GM23338 (cell line): ENCODE measurements around the gene ACYP2. TPM values are rescaled to one million over a fixed set of nuclear protein-coding genes. Genes with fewer than 3 reads are reported as not detected.

Experiments
- ATAC-seq: fragments of 200-7000 bp; cut with Tn5 transposase; 3 replicates; pipeline ENCODE4 v1.9.1; 2020
- DNase-seq: peaks from one replicate; pipeline ENCODE4 v3.0.0-alpha.2; 2015; ENCODE audit warnings: low spot score
- H2AFZ ChIP-seq: fragments of 200-600 bp; sonication (generic); 2 replicates; pipeline ENCODE4 v1.8.0; 2016; ENCODE audit warnings: antibody characterized with exemption, mild to moderate bottlenecking, moderate library complexity
- H3F3A ChIP-seq: fragments of 200-600 bp; sonication (generic); replicated peaks from 2 replicates; pipeline ENCODE4 v1.8.0; 2017; ENCODE audit warnings: antibody characterized with exemption, mixed run types, low read depth
- H3K27ac ChIP-seq: fragments of 200-600 bp; sonication (generic); 2 replicates; pipeline ENCODE4 v1.6.1; 2016; ENCODE audit warnings: low read depth
- H3K27me3 ChIP-seq: fragments of 200-600 bp; sonication (generic); 2 replicates; pipeline ENCODE4 v1.8.0; 2016; ENCODE audit warnings: mild to moderate bottlenecking, mixed run types, moderate library complexity; ENCODE audit not compliant: insufficient read depth
- H3K36me3 ChIP-seq: fragments of 200-600 bp; sonication (generic); 2 replicates; pipeline ENCODE4 v1.8.0; 2016; ENCODE audit warnings: mild to moderate bottlenecking; ENCODE audit not compliant: insufficient read depth
- H3K4me1 ChIP-seq: fragments of 200-600 bp; sonication (generic); 2 replicates; pipeline ENCODE4 v1.8.0; 2016; ENCODE audit warnings: mild to moderate bottlenecking, moderate library complexity; ENCODE audit not compliant: insufficient read depth
- H3K4me2 ChIP-seq: fragments of 200-600 bp; sonication (generic); 2 replicates; pipeline ENCODE4 v1.7.1; 2017; ENCODE audit warnings: mixed run types
- H3K4me3 ChIP-seq: fragments of 200-600 bp; sonication (generic); 2 replicates; pipeline ENCODE4 v1.6.1; 2016; ENCODE audit warnings: mixed run types
- H3K79me2 ChIP-seq: fragments of 200-600 bp; sonication (generic); replicated peaks from 2 replicates; pipeline ENCODE4 v1.8.0; 2017; ENCODE audit warnings: mild to moderate bottlenecking; ENCODE audit not compliant: insufficient read depth
- H3K9me2 ChIP-seq: fragments of 200-600 bp; sonication (generic); 2 replicates; pipeline ENCODE4 v1.8.0; 2017; ENCODE audit not compliant: insufficient read depth
- H4K20me1 ChIP-seq: fragments of 200-600 bp; sonication (generic); replicated peaks from 2 replicates; pipeline ENCODE4 v1.8.0; 2017; ENCODE audit warnings: mild to moderate bottlenecking; ENCODE audit not compliant: insufficient read depth
- H3K27ac Mint-ChIP-seq: 2 replicates; pipeline ENCODE4 v1.8.0; 2020; ENCODE audit warnings: inconsistent platforms, mild to moderate bottlenecking, moderate library complexity, mixed read lengths
- H3K27me3 Mint-ChIP-seq: 3 replicates; pipeline ENCODE4 v1.8.0; 2022; ENCODE audit warnings: low read depth, mild to moderate bottlenecking, moderate library complexity, mixed read lengths, inconsistent platforms; ENCODE audit not compliant: insufficient read depth, poor library complexity
- H3K36me3 Mint-ChIP-seq: 3 replicates; pipeline ENCODE4 v1.8.0; 2021; ENCODE audit warnings: low read depth, mild to moderate bottlenecking, inconsistent platforms, moderate library complexity, mixed read lengths
- H3K4me1 Mint-ChIP-seq: 3 replicates; pipeline ENCODE4 v1.8.0; 2020; ENCODE audit warnings: mild to moderate bottlenecking, inconsistent platforms, mixed read lengths
- H3K4me3 Mint-ChIP-seq: 3 replicates; pipeline ENCODE4 v1.8.0; 2021; ENCODE audit warnings: moderate library complexity, mild to moderate bottlenecking, inconsistent platforms, mixed read lengths
- H3K9me3 Mint-ChIP-seq: 3 replicates; pipeline ENCODE4 v1.8.0; 2020; ENCODE audit warnings: moderate library complexity, mild to moderate bottlenecking, inconsistent platforms, mixed read lengths
- ETS1 ChIP-seq: IDR thresholded peaks from 2 replicates; pipeline ENCODE4 v1.6.1; 2016; ENCODE audit warnings: antibody characterized with exemption
- JUNB ChIP-seq: IDR thresholded peaks from one replicate; pipeline ENCODE4 v1.6.1; 2016; ENCODE audit warnings: antibody characterized with exemption; ENCODE audit not compliant: unreplicated experiment
- POLR2AphosphoS5 ChIP-seq: IDR thresholded peaks from 2 replicates; pipeline ENCODE4 v1.6.1; 2016; ENCODE audit warnings: antibody characterized with exemption, low read depth
- STAT1 ChIP-seq: IDR thresholded peaks from one replicate; pipeline ENCODE4 v1.6.1; 2016; ENCODE audit warnings: antibody characterized with exemption; ENCODE audit not compliant: unreplicated experiment
- ZNF114 ChIP-seq: fragments of 250-450 bp; sonication (Bioruptor Pico); IDR thresholded peaks from 2 replicates; pipeline ENCODE4 v1.5.0; 2020; ENCODE audit warnings: mild to moderate bottlenecking, moderate library complexity
- polyA plus RNA-seq: library from polyadenylated mRNA; unstranded; fragments of >200 nt; fragmentation: Nextera tagmentation; extraction: Ambion mirVana; gene quantifications from 2 replicates; pipeline ENCODE4 v1.2.1, GENCODE V29; 2016
- total RNA-seq: library from RNA; depleted of rRNA; stranded (reverse); fragments of >200 nt; shearing (Covaris generic); gene quantifications from 2 replicates; pipeline ENCODE4 v1.2.3, GENCODE V29; 2014
- TF ChIP-seq, protein P1 (sequence below): fragments of 250-450 bp; sonication (Bioruptor Pico); IDR thresholded peaks from 2 replicates; pipeline ENCODE4 v1.5.0; 2020; ENCODE audit warnings: mild to moderate bottlenecking, moderate library complexity

The ACYP2 gene
- total and polyA plus RNA-seq, 2 experiments from 2014 or later: 2.3 to 15.5 TPM

- TF ChIP-seq, protein P1, sequence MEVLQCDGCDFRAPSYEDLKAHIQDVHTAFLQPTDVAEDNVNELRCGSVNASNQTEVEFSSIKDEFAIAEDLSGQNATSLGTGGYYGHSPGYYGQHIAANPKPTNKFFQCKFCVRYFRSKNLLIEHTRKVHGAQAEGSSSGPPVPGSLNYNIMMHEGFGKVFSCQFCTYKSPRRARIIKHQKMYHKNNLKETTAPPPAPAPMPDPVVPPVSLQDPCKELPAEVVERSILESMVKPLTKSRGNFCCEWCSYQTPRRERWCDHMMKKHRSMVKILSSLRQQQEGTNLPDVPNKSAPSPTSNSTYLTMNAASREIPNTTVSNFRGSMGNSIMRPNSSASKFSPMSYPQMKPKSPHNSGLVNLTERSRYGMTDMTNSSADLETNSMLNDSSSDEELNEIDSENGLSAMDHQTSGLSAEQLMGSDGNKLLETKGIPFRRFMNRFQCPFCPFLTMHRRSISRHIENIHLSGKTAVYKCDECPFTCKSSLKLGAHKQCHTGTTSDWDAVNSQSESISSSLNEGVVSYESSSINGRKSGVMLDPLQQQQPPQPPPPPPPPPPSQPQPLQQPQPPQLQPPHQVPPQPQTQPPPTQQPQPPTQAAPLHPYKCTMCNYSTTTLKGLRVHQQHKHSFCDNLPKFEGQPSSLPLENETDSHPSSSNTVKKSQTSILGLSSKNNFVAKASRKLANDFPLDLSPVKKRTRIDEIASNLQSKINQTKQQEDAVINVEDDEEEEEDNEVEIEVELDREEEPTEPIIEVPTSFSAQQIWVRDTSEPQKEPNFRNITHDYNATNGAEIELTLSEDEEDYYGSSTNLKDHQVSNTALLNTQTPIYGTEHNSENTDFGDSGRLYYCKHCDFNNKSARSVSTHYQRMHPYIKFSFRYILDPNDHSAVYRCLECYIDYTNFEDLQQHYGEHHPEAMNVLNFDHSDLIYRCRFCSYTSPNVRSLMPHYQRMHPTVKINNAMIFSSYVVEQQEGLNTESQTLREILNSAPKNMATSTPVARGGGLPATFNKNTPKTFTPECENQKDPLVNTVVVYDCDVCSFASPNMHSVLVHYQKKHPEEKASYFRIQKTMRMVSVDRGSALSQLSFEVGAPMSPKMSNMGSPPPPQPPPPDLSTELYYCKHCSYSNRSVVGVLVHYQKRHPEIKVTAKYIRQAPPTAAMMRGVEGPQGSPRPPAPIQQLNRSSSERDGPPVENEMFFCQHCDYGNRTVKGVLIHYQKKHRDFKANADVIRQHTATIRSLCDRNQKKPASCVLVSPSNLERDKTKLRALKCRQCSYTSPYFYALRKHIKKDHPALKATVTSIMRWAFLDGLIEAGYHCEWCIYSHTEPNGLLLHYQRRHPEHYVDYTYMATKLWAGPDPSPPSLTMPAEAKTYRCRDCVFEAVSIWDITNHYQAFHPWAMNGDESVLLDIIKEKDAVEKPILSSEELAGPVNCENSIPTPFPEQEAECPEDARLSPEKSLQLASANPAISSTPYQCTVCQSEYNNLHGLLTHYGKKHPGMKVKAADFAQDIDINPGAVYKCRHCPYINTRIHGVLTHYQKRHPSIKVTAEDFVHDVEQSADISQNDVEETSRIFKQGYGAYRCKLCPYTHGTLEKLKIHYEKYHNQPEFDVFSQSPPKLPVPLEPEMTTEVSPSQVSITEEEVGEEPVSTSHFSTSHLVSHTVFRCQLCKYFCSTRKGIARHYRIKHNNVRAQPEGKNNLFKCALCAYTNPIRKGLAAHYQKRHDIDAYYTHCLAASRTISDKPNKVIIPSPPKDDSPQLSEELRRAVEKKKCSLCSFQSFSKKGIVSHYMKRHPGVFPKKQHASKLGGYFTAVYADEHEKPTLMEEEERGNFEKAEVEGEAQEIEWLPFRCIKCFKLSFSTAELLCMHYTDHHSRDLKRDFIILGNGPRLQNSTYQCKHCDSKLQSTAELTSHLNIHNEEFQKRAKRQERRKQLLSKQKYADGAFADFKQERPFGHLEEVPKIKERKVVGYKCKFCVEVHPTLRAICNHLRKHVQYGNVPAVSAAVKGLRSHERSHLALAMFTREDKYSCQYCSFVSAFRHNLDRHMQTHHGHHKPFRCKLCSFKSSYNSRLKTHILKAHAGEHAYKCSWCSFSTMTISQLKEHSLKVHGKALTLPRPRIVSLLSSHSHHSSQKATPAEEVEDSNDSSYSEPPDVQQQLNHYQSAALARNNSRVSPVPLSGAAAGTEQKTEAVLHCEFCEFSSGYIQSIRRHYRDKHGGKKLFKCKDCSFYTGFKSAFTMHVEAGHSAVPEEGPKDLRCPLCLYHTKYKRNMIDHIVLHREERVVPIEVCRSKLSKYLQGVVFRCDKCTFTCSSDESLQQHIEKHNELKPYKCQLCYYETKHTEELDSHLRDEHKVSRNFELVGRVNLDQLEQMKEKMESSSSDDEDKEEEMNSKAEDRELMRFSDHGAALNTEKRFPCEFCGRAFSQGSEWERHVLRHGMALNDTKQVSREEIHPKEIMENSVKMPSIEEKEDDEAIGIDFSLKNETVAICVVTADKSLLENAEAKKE (CRISPR knock-in tag): no peak
- TF ChIP-seq POLR2AphosphoS5: no peak
These were observed 146.1 kb downstream of the ACYP2 start (continued) for GRCh38 chr2:54261537-54261936.

GRCh38 chr2:54262015-54262765, 146.8 kb downstream of the ACYP2 start:
- H3K36me3 ChIP-seq: no peaks in the 10 kb centered on the region
- no peaks in the 10 kb centered on the region for H3K4me1 ChIP-seq
- H3K79me2 ChIP-seq: no peaks in the 10 kb centered on the region
- H3K4me3 ChIP-seq: no peak overlapping the region
- DNase-seq (no peak), ATAC-seq (no peak)
- Mint-ChIP-seq H3K4me3 (no peak overlapping the region), H3K27ac (no peak overlapping the region), H3K4me1 (no peaks in the 10 kb centered on the region), H3K36me3 (peaks cover 4% of the 10 kb centered on the region; the same call in 1 of the 3 replicates), H3K27me3 (no peaks in the 10 kb centered on the region), H3K9me3 (peaks cover 2% of the 10 kb centered on the region; the same call in 1 of the 3 replicates)
- no peaks in the 10 kb centered on the region for H4K20me1 ChIP-seq
- H3K9me2 ChIP-seq: 0 out of 2 replicates have a peak, but pooled peaks cover 5% of the 10 kb centered on the region
- H3F3A ChIP-seq: no peaks in the 10 kb centered on the region
- H3K27ac ChIP-seq: no peak overlapping the region
- H3K4me2 ChIP-seq: no peak overlapping the region
- H3K27me3 ChIP-seq: no peaks in the 10 kb centered on the region
- no peak overlapping the region for H2AFZ ChIP-seq
- TF ChIP-seq JUNB (no peak), STAT1 (no peak), ZNF114 (CRISPR knock-in tag) (no peak), ETS1 (no peak)
- TF ChIP-seq, protein P1 (CRISPR knock-in tag): no peak
